GM23248 (cell line): ENCODE data around the gene OLR1. TPM values are rescaled to one million over a fixed set of nuclear protein-coding genes. Genes with fewer than 3 reads are reported as not detected.

Experiments used
- DNase-seq: peaks from one replicate; pipeline ENCODE4 v3.0.0-alpha.2; 2015
- H2AFZ ChIP-seq: fragments of 200-600 bp; sonication (generic); 2 replicates; pipeline ENCODE4 v1.6.1; 2016; ENCODE audit warnings: antibody characterized with exemption
- H3F3A ChIP-seq: fragments of 200-600 bp; sonication (generic); 2 replicates; pipeline ENCODE4 v1.6.1; 2016; ENCODE audit warnings: mild to moderate bottlenecking, antibody characterized with exemption, mixed run types; ENCODE audit not compliant: insufficient read depth
- H3K27ac ChIP-seq: fragments of 200-600 bp; sonication (generic); 2 replicates; pipeline ENCODE4 v1.5.1; 2016; ENCODE audit warnings: mild to moderate bottlenecking
- H3K27me3 ChIP-seq: fragments of 200-600 bp; sonication (generic); replicated peaks from 2 replicates; pipeline ENCODE4 v1.6.1; 2016; ENCODE audit warnings: mild to moderate bottlenecking; ENCODE audit not compliant: insufficient read depth
- H3K36me3 ChIP-seq: fragments of 200-600 bp; sonication (generic); 2 replicates; pipeline ENCODE4 v1.6.1; 2016; ENCODE audit warnings: low read depth, mild to moderate bottlenecking
- H3K4me1 ChIP-seq: fragments of 200-600 bp; sonication (generic); 2 replicates; pipeline ENCODE4 v1.6.1; 2016; ENCODE audit warnings: mild to moderate bottlenecking; ENCODE audit not compliant: insufficient read depth
- H3K4me2 ChIP-seq: fragments of 200-600 bp; sonication (generic); one replicate; pipeline ENCODE4 v1.6.1; 2016; ENCODE audit warnings: mild to moderate bottlenecking; ENCODE audit not compliant: unreplicated experiment
- H3K4me3 ChIP-seq: fragments of 200-600 bp; sonication (generic); 2 replicates; pipeline ENCODE4 v1.5.1; 2016; ENCODE audit warnings: mild to moderate bottlenecking
- H3K79me2 ChIP-seq: fragments of 200-600 bp; sonication (generic); 2 replicates; pipeline ENCODE4 v1.6.1; 2016; ENCODE audit warnings: mild to moderate bottlenecking; ENCODE audit not compliant: insufficient read depth
- H3K9ac ChIP-seq: fragments of 200-600 bp; sonication (generic); 2 replicates; pipeline ENCODE4 v1.6.1; 2016; ENCODE audit warnings: mild to moderate bottlenecking
- H3K9me2 ChIP-seq: fragments of 200-600 bp; sonication (generic); 2 replicates; pipeline ENCODE4 v1.6.1; 2016; ENCODE audit warnings: mixed run types, mild to moderate bottlenecking, moderate library complexity; ENCODE audit not compliant: insufficient read depth
- H3K9me3 ChIP-seq: fragments of 200-600 bp; sonication (generic); one replicate; pipeline ENCODE4 v1.6.1; 2017; ENCODE audit warnings: low read depth
- H4K20me1 ChIP-seq: fragments of 200-600 bp; sonication (generic); 2 replicates; pipeline ENCODE4 v1.6.0; 2016; ENCODE audit not compliant: insufficient read depth
- EZH2 ChIP-seq: fragments of 200-600 bp; sonication (generic); IDR thresholded peaks from 2 replicates; pipeline ENCODE4 v1.6.1; 2018; ENCODE audit warnings: antibody characterized with exemption, mild to moderate bottlenecking; ENCODE audit not compliant: insufficient read depth, poor library complexity, severe bottlenecking
- EZH2phosphoT487 ChIP-seq: fragments of 200-600 bp; sonication (generic); IDR thresholded peaks from 2 replicates; pipeline ENCODE4 v1.6.1; 2018; ENCODE audit warnings: antibody characterized with exemption, moderate library complexity, mild to moderate bottlenecking, low read depth; ENCODE audit not compliant: insufficient read depth
- WGBS, 2 experiments: methylation state at CpG; one replicate each; pipeline ENCODE4 v1.1.6; 2015 to 2017; ENCODE audit warnings: low lambda C conversion rate in 2 of 2, low coverage in 1 of 2; ENCODE audit errors: missing lambda C conversion rate in 2 of 2; 5-methylcytosine and 5-hydroxymethylcytosine counted together
- in situ Hi-C: fragments of 300-500 bp; cut with MboI; formaldehyde crosslinking; loops from 2 replicates; pipeline ENCODE4 v1.15.0; 2020
- polyA plus RNA-seq: library from polyadenylated mRNA; unstranded; fragments of >200 nt; fragmentation: Nextera tagmentation; extraction: Ambion mirVana; gene quantifications from 2 replicates; pipeline ENCODE4 v1.2.1, GENCODE V29; 2016
- total RNA-seq: library from RNA; depleted of rRNA; stranded (reverse); fragments of >200 nt; shearing (Covaris generic); gene quantifications from 2 replicates; pipeline ENCODE4 v1.2.3, GENCODE V29; 2014

Gene OLR1
- total and polyA plus RNA-seq, 2 experiments from 2014 or later = 4.6 to 6.3 TPM

GRCh38 chr12:10160617-10161385 lies 11.1 kb downstream of the OLR1 start:
- Histone ChIP-seq H3K36me3 (no peaks in the 10 kb centered on the region), H3K27me3 (no peaks in the 10 kb centered on the region), H3K79me2 (no peaks in the 10 kb centered on the region), H3F3A (0 out of 2 replicates have a peak, but pooled peaks cover 8% of the 10 kb centered on the region), H2AFZ (no peak overlapping the region), H3K27ac (no peak overlapping the region), H4K20me1 (no peaks in the 10 kb centered on the region), H3K9me3 (no peaks in the 10 kb centered on the region), H3K4me2 (no peak overlapping the region), H3K4me3 (no peak overlapping the region), H3K9me2 (no peaks in the 10 kb centered on the region), H3K9ac (no peak overlapping the region), H3K4me1 (no peaks in the 10 kb centered on the region)
- 64 to 68% methylated on average over 7 of the region's 7 CpGs for WGBS, 2 experiments
- no peak for DNase-seq
- TF ChIP-seq EZH2 (no peak), EZH2phosphoT487 (no peak)
- in situ Hi-C loops = no loop called here

GRCh38 chr12:10159280-10159679 lies 12.7 kb downstream of the OLR1 start:
- no peaks in the 10 kb centered on the region for H3K36me3 ChIP-seq
- H3K4me2 ChIP-seq = no peak overlapping the region
- no peaks in the 10 kb centered on the region for H3K79me2 ChIP-seq
- no peak overlapping the region for H2AFZ ChIP-seq
- H3K27ac ChIP-seq = no peak overlapping the region
- DNase-seq = no peak
- no peaks in the 10 kb centered on the region for H3K27me3 ChIP-seq
- no peaks in the 10 kb centered on the region for H3K9me3 ChIP-seq
- H3K9ac ChIP-seq = no peak overlapping the region
- no peaks in the 10 kb centered on the region for H3K9me2 ChIP-seq
- WGBS, 2 experiments = 59 to 73% methylated on average over 3 of the region's 3 CpGs
- H3F3A ChIP-seq = 0 out of 2 replicates have a peak, but pooled peaks cover 8% of the 10 kb centered on the region
- in situ Hi-C loops = no loop called here
- TF ChIP-seq EZH2phosphoT487 = no peak
- TF ChIP-seq EZH2 = no peak
- H4K20me1 ChIP-seq = no peaks in the 10 kb centered on the region
- no peaks in the 10 kb centered on the region for H3K4me1 ChIP-seq
- no peak overlapping the region for H3K4me3 ChIP-seq

- Histone ChIP-seq H3K9me2 (no peaks in the 10 kb centered on the region), H3K27ac (no peak overlapping the region), H2AFZ (no peak overlapping the region), H3K4me2 (no peak overlapping the region), H3K9ac (no peak overlapping the region), H3K36me3 (no peaks in the 10 kb centered on the region), H3K4me3 (no peak overlapping the region), H3K27me3 (no peaks in the 10 kb centered on the region), H3K4me1 (no peaks in the 10 kb centered on the region), H4K20me1 (no peaks in the 10 kb centered on the region), H3K9me3 (no peaks in the 10 kb centered on the region), H3K79me2 (no peaks in the 10 kb centered on the region), H3F3A (0 out of 2 replicates have a peak, but pooled peaks cover 8% of the 10 kb centered on the region)
- WGBS, 2 experiments = 71 to 76% methylated on average over 2 of the region's 2 CpGs
- TF ChIP-seq EZH2 (no peak), EZH2phosphoT487 (no peak)
- in situ Hi-C loops = no loop called here
- DNase-seq = no peak
Observed at GRCh38 chr12:10158406-10158805, 13.5 kb downstream of the OLR1 start.

- no peak overlapping the region for H2AFZ ChIP-seq
- no peaks in the 10 kb centered on the region for H3K36me3 ChIP-seq
- in situ Hi-C loops = no loop called here
- no peak overlapping the region for H3K4me3 ChIP-seq
- H3K4me1 ChIP-seq = no peaks in the 10 kb centered on the region; the same call in 1 of the 2 replicates
- TF ChIP-seq EZH2 (no peak), EZH2phosphoT487 (no peak)
- no peaks in the 10 kb centered on the region for H4K20me1 ChIP-seq
- no peak overlapping the region for H3K27ac ChIP-seq
- no peaks in the 10 kb centered on the region for H3K9me3 ChIP-seq
- 66 to 68% methylated on average over 3 of the region's 3 CpGs for WGBS, 2 experiments
- no peaks in the 10 kb centered on the region for H3K79me2 ChIP-seq
- H3K27me3 ChIP-seq = no peaks in the 10 kb centered on the region
- H3F3A ChIP-seq = 0 out of 2 replicates have a peak, but pooled peaks cover 8% of the 10 kb centered on the region
- H3K9me2 ChIP-seq = no peaks in the 10 kb centered on the region
- H3K4me2 ChIP-seq = no peak overlapping the region
- no peak for DNase-seq
- H3K9ac ChIP-seq = no peak overlapping the region
Observed at GRCh38 chr12:10155966-10156365, 16.0 kb downstream of the OLR1 start.
